Measurements from ENCODE around the gene AK3.
"Not testable (repeated sequence)": the region's sequence is repeated elsewhere in the genome, so short reads cannot be mapped to it uniquely, and the experiment has no call there.

AK3 gene

GRCh38 chr9:4740638-4741364, at the start of gene AK3:
Gene AK3, minus strand, starts transcription at chr9:4741202. Its CDS starts 115 bp downstream, at chr9:4741087.
- DNase-seq (ENCODE audit: low read depth in 1 of 2, low spot score in 1 of 2): peak; percentile 68 to 78

GRCh38 chr9:4788703-4789102, 47.7 kb upstream of the AK3 start:
- no peak for DNase-seq (ENCODE audit: low read depth in 1 of 2, low spot score in 1 of 2)

GRCh38 chr9:4787876-4788275, 46.9 kb upstream of the AK3 start:
- DNase-seq (ENCODE audit: low read depth in 1 of 2, low spot score in 1 of 2): no peak

DNA sequence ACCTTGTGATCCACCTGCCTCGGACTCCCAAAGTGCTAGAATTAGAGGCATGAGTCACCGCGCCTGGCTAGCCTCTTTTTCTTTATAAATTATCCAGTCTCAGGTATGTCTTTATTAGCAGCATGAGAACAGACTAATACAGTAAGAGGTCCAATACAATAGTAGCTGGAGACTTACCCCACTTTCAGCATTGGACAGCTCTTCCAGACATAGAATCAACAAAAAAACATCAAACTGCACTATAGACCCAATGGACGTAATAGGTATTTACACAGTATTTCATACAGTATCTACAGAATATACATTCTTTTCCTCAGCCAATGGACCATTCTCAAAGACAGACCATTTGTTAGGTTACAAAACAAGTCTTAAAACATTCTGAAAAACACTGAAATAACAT, 45.6 kb upstream of the AK3 start:
- DNase-seq (ENCODE audit: low read depth in 1 of 2, low spot score in 1 of 2): no peak

- DNase-seq (ENCODE audit: low read depth in 1 of 2, low spot score in 1 of 2): no peak
Measured at GRCh38 chr9:4784403-4784802, 43.4 kb upstream of the AK3 start.

- not testable (repeated sequence) for DNase-seq (ENCODE audit: low read depth in 1 of 2, low spot score in 1 of 2)
Measured at GRCh38 chr9:4783191-4783590, 42.2 kb upstream of the AK3 start.

DNA sequence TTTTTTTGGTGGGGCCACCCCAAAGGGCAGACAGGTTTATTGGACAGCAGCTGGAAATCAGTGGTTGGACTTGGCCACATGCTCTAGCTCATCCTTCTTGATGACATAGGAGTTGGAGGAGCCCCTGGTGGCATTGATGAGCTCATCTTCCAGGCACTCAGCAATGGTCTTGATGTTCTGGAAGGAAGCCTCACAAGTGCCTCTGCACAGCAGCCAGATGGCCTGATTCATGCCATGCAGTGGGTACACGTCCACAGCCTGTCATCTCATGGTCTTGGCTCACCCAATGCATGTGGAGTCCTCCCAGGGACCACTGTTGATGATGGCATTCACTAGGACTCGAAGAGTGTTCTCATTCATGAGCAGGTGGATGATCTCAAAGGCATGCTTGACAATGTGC, 40.4 kb upstream of the AK3 start:
- DNase-seq (ENCODE audit: low read depth in 1 of 2, low spot score in 1 of 2): no peak

DNA sequence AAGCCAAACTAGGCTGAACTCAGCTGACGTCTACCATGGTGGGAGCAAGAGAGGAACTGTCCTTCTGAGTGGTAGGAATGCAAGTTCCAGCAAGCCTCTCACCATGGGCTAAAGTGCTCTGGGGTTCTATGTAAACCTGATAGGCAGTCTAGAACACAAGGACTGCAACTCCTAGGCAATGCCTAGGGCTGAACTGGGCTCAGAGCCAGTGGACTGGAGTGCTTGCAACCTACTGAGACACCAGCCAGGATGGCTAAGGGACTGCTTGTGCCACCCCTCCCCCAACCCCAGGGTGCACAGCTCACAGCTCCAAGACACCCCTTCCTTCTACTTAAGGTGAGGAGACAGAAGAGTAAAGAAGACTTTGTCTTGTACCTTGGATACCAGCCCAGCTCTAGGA, 39.6 kb upstream of the AK3 start:
- DNase-seq (ENCODE audit: low read depth in 1 of 2, low spot score in 1 of 2): no peak

- DNase-seq (ENCODE audit: low read depth in 1 of 2, low spot score in 1 of 2): not testable (repeated sequence)
Measured at GRCh38 chr9:4774958-4775357, 34.0 kb upstream of the AK3 start.

DNA sequence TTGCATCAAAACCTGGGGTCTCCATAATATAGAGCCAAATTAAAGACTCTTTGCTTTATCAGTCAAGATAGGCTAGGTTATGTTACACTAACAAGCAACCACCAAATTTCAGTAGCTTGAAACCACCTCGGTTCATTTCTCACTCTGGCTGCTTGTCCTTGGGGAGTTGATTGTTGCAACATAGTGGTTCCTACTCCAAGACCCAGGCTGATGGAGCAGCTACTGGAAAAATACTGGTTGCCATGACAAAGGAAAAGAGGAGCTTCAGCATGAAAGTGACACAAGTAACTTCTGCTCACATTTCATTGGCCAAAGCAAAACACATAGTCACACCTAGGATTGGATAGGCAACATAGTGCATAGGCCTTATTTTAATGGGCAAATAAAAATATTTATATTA, 33.2 kb upstream of the AK3 start:
- DNase-seq (ENCODE audit: low read depth in 1 of 2, low spot score in 1 of 2): no peak

DNA sequence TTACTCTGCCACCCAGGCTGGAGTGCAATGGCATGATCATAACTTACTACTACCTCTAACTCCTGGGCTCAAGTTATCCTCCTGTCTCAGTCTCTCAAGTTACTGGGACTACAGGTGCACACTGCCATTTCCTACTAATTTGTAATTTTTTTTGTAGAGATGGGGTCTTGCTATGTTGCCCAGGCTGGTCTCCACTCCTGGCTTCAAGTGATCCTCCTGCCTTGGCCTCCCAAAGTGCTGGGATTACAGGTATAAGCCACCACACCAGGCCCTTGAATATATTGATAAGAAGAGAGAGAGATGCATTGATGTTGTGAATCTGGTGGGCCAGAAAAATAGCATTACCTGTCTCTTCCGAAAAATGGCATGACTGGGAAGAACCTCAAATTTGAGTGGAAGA, 30.8 kb upstream of the AK3 start:
- DNase-seq (ENCODE audit: low read depth in 1 of 2, low spot score in 1 of 2): no peak

- DNase-seq (ENCODE audit: low read depth in 1 of 2, low spot score in 1 of 2): no peak
Measured at GRCh38 chr9:4769321-4770080, 28.5 kb upstream of the AK3 start.

DNA sequence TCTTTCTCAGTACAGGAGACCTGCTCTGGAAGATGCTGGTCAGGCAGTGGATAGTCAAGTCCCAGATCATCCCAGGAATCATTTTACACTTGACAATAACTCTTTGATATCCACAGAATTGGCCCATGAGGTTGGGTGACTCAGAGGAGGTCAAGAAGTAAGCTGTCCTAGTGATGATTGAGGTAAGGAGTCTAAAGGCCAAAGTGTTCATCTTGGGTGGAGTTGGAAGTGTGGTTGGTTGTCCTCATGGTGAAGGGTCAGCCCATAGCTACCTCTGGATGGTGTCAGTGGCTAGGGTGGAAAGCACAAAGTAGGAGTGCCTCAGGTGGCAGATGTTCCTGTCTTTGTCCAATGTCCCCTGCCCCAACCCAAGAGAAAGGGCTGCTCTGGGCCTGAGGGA, 27.7 kb upstream of the AK3 start:
- DNase-seq (ENCODE audit: low read depth in 1 of 2, low spot score in 1 of 2): no peak

GRCh38 chr9:4764033-4764432, 23.0 kb upstream of the AK3 start:
- no peak for DNase-seq (ENCODE audit: low read depth in 1 of 2, low spot score in 1 of 2)

GRCh38 chr9:4762886-4763541, 22.0 kb upstream of the AK3 start:
- DNase-seq (ENCODE audit: low read depth in 1 of 2, low spot score in 1 of 2): no peak

GRCh38 chr9:4762108-4762885, 21.3 kb upstream of the AK3 start:
- peak; percentile 60 to 62 for DNase-seq (ENCODE audit: low read depth in 1 of 2, low spot score in 1 of 2)

DNA sequence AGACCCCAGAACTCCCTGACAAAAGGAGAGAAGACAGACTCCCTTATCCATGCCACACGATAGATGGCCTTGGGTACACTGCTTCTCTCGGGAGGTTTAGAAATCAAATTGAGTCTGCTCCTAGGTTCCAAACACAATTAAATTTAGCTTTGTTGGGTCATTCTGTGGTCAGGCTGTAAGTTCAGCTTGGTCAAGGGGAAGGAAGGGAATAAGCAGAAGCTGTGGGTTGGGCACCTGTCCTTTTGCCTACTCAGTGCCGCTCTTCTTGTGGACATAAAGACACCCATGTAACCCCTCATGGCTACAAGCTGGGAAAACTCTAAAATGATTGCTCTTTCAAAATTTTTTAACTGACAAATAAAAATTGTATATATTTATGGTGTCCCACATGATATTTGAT, 19.1 kb upstream of the AK3 start:
- no peak for DNase-seq (ENCODE audit: low read depth in 1 of 2, low spot score in 1 of 2)

GRCh38 chr9:4756420-4756819, 15.4 kb upstream of the AK3 start:
- no peak for DNase-seq (ENCODE audit: low read depth in 1 of 2, low spot score in 1 of 2)

DNA sequence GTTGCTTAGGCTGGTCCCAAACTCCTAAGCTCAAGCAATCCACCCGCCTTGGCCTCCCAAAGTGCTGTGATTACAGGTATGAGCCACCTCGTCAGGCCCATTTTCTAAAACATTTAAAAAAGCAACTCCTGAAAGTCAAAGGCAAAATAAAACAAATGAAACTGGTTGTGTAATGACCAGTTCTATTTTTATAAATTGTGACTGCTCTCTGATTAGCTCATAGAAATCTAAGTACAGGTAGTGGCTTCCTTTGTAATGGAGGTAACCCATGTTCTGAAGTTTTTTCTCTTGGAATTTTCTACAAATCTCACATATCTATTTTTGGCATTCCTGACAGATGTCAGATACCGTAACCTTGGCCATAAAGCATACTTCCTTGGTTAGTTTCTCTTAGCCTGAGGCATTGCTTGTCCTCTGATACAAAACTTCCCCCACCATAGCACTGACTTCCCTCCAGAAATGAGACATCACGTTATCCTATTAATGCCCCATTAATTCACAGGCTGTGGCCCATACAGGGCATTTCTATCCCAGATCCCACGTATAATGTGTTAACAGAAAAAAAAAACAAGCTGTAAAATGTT, 14.1 kb upstream of the AK3 start:
- DNase-seq (ENCODE audit: low read depth in 1 of 2, low spot score in 1 of 2): no peak

- DNase-seq (ENCODE audit: low read depth in 1 of 2, low spot score in 1 of 2): not testable (repeated sequence)
Measured at GRCh38 chr9:4754530-4754929, 13.5 kb upstream of the AK3 start.

Data from stimulated activated CD4-positive, alpha-beta T cell treated with anti-CD3 and anti-CD28 coated beads, Interleukin-15, amount 100 ng/mL, for 1 hour (primary cell).